Breast epithelium (tissue), 4 donors: ENCODE measurements around the gene ASXL1. TPM values are rescaled to one million over a fixed set of nuclear protein-coding genes. Genes with fewer than 3 reads are reported as not detected.

Experiments
- DNase-seq, 2 donors: peaks; one replicate each; pipeline ENCODE4 v3.0.0-alpha.2; 2019; ENCODE audit warnings: low spot score in 2 of 2
- H3K27ac ChIP-seq, 2 donors: fragments of 200-600 bp; sonication (generic) in 1 of 2; one replicate each; pipeline ENCODE4 v1.5.1; 2016 to 2019; ENCODE audit warnings: mild to moderate bottlenecking in 1 of 2
- H3K27me3 ChIP-seq, 2 donors: fragments of 200-600 bp; sonication (generic) in 1 of 2; one replicate each; pipeline versions ENCODE4 v1.5.1 to v1.6.0; 2017 to 2019; ENCODE audit warnings: control low read depth in 1 of 2, mild to moderate bottlenecking in 1 of 2
- H3K36me3 ChIP-seq: fragments of 200-600 bp; one replicate; pipeline ENCODE4 v1.5.1; 2019
- H3K4me1 ChIP-seq, 2 donors: fragments of 200-600 bp; sonication (generic); one replicate each; pipeline ENCODE4 v1.5.1; 2016 to 2019; ENCODE audit warnings: control low read depth in 1 of 2
- H3K4me3 ChIP-seq, 3 donors: fragments of 200-600 bp; sonication (generic); 1 replicate in 2 of 3; 2 replicates in 1 of 3; pipeline ENCODE4 v1.5.1; 2016 to 2019; ENCODE audit warnings: mild to moderate bottlenecking in 3 of 3, moderate library complexity in 2 of 3
- H3K9me3 ChIP-seq, 2 donors: fragments of 200-600 bp; sonication (generic) in 1 of 2; one replicate each; pipeline ENCODE4 v1.5.1; 2016 to 2019; ENCODE audit warnings: control low read depth in 1 of 2
- POLR2A ChIP-seq: fragments of 450-650 bp; IDR thresholded peaks from one replicate; pipeline ENCODE4 v1.6.1; 2016; ENCODE audit warnings: antibody characterized with exemption, mild to moderate bottlenecking, moderate library complexity
- POLR2AphosphoS5 ChIP-seq, 3 donors: sonication (generic); formaldehyde crosslinking; IDR thresholded peaks; one replicate each; pipeline ENCODE4 v1.6.1; 2017; ENCODE audit warnings: antibody characterized with exemption in 3 of 3
- intact Hi-C: fragments of 100-400 bp; cut with DNase I; formaldehyde crosslinking; loops from one replicate; pipeline ENCODE4 v1.15.1; 2023; ENCODE audit warnings: low total_unique reads
- total RNA-seq, 3 donors: library from RNA; depleted of rRNA; stranded (reverse); fragments of >200 nt; gene quantifications; one replicate each; pipeline ENCODE4 v1.1.0, GENCODE V29; 2016
- TF ChIP-seq, protein P1 (sequence below), 3 donors: fragments of 450-650 bp; IDR thresholded peaks; one replicate each; pipeline ENCODE4 v1.5.1; 2016 to 2017; ENCODE audit warnings: antibody characterized with exemption in 3 of 3, mild to moderate bottlenecking in 3 of 3, moderate library complexity in 3 of 3

Gene ASXL1
- total RNA-seq, 3 donors from 2014 or later, result 73.3 to 102 (median 97.3) TPM

- no peak for TF ChIP-seq POLR2A
- no peak for TF ChIP-seq POLR2AphosphoS5 (IDR thresholded peaks at IDR 0.05)
- TF ChIP-seq, protein P1, sequence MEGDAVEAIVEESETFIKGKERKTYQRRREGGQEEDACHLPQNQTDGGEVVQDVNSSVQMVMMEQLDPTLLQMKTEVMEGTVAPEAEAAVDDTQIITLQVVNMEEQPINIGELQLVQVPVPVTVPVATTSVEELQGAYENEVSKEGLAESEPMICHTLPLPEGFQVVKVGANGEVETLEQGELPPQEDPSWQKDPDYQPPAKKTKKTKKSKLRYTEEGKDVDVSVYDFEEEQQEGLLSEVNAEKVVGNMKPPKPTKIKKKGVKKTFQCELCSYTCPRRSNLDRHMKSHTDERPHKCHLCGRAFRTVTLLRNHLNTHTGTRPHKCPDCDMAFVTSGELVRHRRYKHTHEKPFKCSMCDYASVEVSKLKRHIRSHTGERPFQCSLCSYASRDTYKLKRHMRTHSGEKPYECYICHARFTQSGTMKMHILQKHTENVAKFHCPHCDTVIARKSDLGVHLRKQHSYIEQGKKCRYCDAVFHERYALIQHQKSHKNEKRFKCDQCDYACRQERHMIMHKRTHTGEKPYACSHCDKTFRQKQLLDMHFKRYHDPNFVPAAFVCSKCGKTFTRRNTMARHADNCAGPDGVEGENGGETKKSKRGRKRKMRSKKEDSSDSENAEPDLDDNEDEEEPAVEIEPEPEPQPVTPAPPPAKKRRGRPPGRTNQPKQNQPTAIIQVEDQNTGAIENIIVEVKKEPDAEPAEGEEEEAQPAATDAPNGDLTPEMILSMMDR (IDR thresholded peaks at IDR 0.05), result no peak
- Histone ChIP-seq H3K27me3 (no peaks in the 10 kb centered on the region), H3K4me1 (peaks cover 0 to 5% of the 10 kb centered on the region in 2 donors), H3K27ac (peak overlapping the region; percentile 84 to 96), H3K9me3 (no peaks in the 10 kb centered on the region), H3K36me3 (no peaks in the 10 kb centered on the region), H3K4me3 (peak overlapping the region; percentile 72 to 99 (median 93))
- DNase-seq, result peak in 1 of 2 donors; percentile 70
- intact Hi-C loops, result no loop called here
Observed at GRCh38 chr20:32483351-32484224, 125.5 kb downstream of the ASXL1 start.

- Histone ChIP-seq H3K9me3 (no peaks in the 10 kb centered on the region), H3K4me1 (peaks cover 0 to 5% of the 10 kb centered on the region in 2 donors), H3K27ac (peak overlapping the region; percentile 84 to 96), H3K27me3 (no peaks in the 10 kb centered on the region), H3K4me3 (peak overlapping the region; percentile 72 to 99 (median 93)), H3K36me3 (no peaks in the 10 kb centered on the region)
- intact Hi-C loops, result no loop called here
- DNase-seq, result no peak
- TF ChIP-seq POLR2A (no peak), POLR2AphosphoS5 (IDR thresholded peaks at IDR 0.05) (no peak)
- TF ChIP-seq, protein P1 (IDR thresholded peaks at IDR 0.05), result no peak
Observed at GRCh38 chr20:32484225-32484957, 126.3 kb downstream of the ASXL1 start.

DNA sequence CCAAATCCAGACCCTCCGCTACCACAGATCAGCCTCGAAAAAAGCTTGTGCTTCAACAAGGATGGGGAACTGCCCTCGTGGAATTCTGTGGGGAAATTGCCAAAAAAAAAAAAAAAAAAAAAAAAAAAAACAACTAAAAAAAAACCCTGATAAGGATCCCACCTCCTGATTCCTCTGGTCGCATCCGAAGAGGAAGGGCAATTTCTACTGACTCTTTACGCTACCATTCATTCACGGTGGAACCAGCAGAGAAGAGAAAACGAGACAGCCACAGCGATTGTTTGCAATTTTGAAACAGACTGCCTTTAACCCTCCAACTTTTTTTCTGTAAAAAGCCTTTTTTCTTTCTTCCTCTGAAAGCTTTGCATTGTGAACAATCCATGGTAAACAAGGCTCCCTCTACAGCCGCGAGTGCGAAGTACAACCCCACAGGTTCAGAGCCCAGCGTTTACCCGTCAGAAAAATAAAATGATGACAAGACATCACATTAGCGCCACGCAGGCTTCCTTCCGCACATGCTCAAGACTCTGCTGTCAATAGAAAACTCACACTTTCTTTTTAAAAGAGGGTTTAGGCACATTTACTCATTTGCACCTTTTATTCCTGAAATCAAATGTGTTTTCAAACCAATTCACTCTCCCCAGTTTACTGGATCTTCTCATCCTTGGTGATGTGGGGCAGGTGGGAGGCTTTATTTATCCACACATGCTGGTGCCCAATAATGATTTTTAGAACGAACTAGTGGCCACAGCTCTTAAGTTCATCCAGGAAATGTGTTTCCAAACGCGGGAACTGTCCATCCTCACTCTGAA is 127.0 kb downstream of the ASXL1 start:
- no peaks in the 10 kb centered on the region for H3K9me3 ChIP-seq
- intact Hi-C loops, result no loop called here

GRCh38 chr20:32485770-32486478 is 127.8 kb downstream of the ASXL1 start:
- Histone ChIP-seq H3K4me1 (peaks cover 0 to 5% of the 10 kb centered on the region in 2 donors), H3K36me3 (no peaks in the 10 kb centered on the region), H3K4me3 (no peak overlapping the region), H3K9me3 (no peaks in the 10 kb centered on the region), H3K27ac (no peak overlapping the region), H3K27me3 (no peaks in the 10 kb centered on the region)
- intact Hi-C loops, result no loop called here
- TF ChIP-seq POLR2AphosphoS5 (IDR thresholded peaks at IDR 0.05) (no peak), POLR2A (no peak)
- TF ChIP-seq, protein P1 (IDR thresholded peaks at IDR 0.05), result no peak
- no peak for DNase-seq

More for the DNA sequence above, 127.0 kb downstream of the ASXL1 start:
- Histone ChIP-seq H3K27ac (peak overlapping the region; percentile 84 to 96), H3K36me3 (no peaks in the 10 kb centered on the region), H3K4me3 (peak overlapping the region; percentile 72 to 99 (median 93)), H3K27me3 (no peaks in the 10 kb centered on the region), H3K4me1 (peaks cover 0 to 5% of the 10 kb centered on the region in 2 donors)
- TF ChIP-seq, protein P1 (IDR thresholded peaks at IDR 0.05), result peak; percentile 68 to 78 (median 74)
- TF ChIP-seq POLR2AphosphoS5 (IDR thresholded peaks at IDR 0.05), result no peak
- DNase-seq, result peak in 1 of 2 donors; percentile 75
